BLaER1 (cell line): ENCODE measurements around the gene FOLR1.
"Not testable (repeated sequence)": the region's sequence is repeated elsewhere in the genome, so short reads cannot be mapped to it uniquely, and the experiment has no call there.

Experiments
- H3K27ac ChIP-seq: shearing (Covaris generic); formaldehyde crosslinking; 2 replicates; pipeline ENCODE4 v1.8.1; 2022
- H3K27me3 ChIP-seq: shearing (Covaris generic); formaldehyde crosslinking; 2 replicates; pipeline ENCODE4 v1.8.1; 2022
- H3K36me3 ChIP-seq: shearing (Covaris generic); formaldehyde crosslinking; 2 replicates; pipeline ENCODE4 v1.8.1; 2022
- H3K4me1 ChIP-seq: shearing (Covaris generic); formaldehyde crosslinking; 2 replicates; pipeline ENCODE4 v1.8.1; 2022
- H3K4me2 ChIP-seq: shearing (Covaris generic); formaldehyde crosslinking; 2 replicates; pipeline ENCODE4 v1.8.1; 2022
- H3K4me3 ChIP-seq: shearing (Covaris generic); formaldehyde crosslinking; 2 replicates; pipeline ENCODE4 v1.8.1; 2022
- H3K9ac ChIP-seq: shearing (Covaris generic); formaldehyde crosslinking; 2 replicates; pipeline ENCODE4 v1.8.1; 2022
- H3K9me3 ChIP-seq: shearing (Covaris generic); formaldehyde crosslinking; 2 replicates; pipeline ENCODE4 v1.8.1; 2022
- H4K20me1 ChIP-seq: shearing (Covaris generic); formaldehyde crosslinking; 2 replicates; pipeline ENCODE4 v1.8.1; 2022
- Cebpa-rat ChIP-seq: shearing (Covaris generic); IDR thresholded peaks from 2 replicates; pipeline ENCODE4 v1.8.1; 2022

Gene FOLR1

GRCh38 chr11:72162891-72163492, 28.9 kb upstream of the FOLR1 start:
- H3K4me3 ChIP-seq, result no peak overlapping the region
- H3K27ac ChIP-seq, result no peak overlapping the region
- H3K4me1 ChIP-seq, result no peaks in the 10 kb centered on the region
- no peaks in the 10 kb centered on the region for H4K20me1 ChIP-seq
- H3K9ac ChIP-seq, result no peak overlapping the region
- no peak for TF ChIP-seq Cebpa-rat
- H3K27me3 ChIP-seq, result no peaks in the 10 kb centered on the region
- H3K4me2 ChIP-seq, result no peak overlapping the region
- H3K36me3 ChIP-seq, result no peaks in the 10 kb centered on the region
- H3K9me3 ChIP-seq, result no peaks in the 10 kb centered on the region

GRCh38 chr11:72164187-72164586, 27.8 kb upstream of the FOLR1 start:
- H3K9me3 ChIP-seq, H3K4me3 ChIP-seq, H3K9ac ChIP-seq, H3K27ac ChIP-seq, H3K36me3 ChIP-seq, H4K20me1 ChIP-seq, H3K4me1 ChIP-seq, H3K27me3 ChIP-seq, H3K4me2 ChIP-seq: not testable (repeated sequence)

- not testable (repeated sequence) for H3K9me3 ChIP-seq, H3K27me3 ChIP-seq, H3K4me2 ChIP-seq, H3K4me3 ChIP-seq, H3K36me3 ChIP-seq, H3K27ac ChIP-seq, H3K4me1 ChIP-seq, H3K9ac ChIP-seq, H4K20me1 ChIP-seq
Observed at GRCh38 chr11:72169046-72169555, 22.8 kb upstream of the FOLR1 start.

- not testable (repeated sequence) for H3K4me1 ChIP-seq, H3K4me2 ChIP-seq, H3K4me3 ChIP-seq, H4K20me1 ChIP-seq, H3K27me3 ChIP-seq, H3K9me3 ChIP-seq, H3K36me3 ChIP-seq, H3K27ac ChIP-seq, H3K9ac ChIP-seq
Observed at GRCh38 chr11:72169754-72170153, 22.2 kb upstream of the FOLR1 start.

- not testable (repeated sequence) for H3K4me1 ChIP-seq, H3K4me2 ChIP-seq, H3K27ac ChIP-seq, H4K20me1 ChIP-seq, H3K27me3 ChIP-seq, H3K36me3 ChIP-seq, H3K4me3 ChIP-seq, H3K9me3 ChIP-seq, H3K9ac ChIP-seq
Observed at GRCh38 chr11:72172043-72172442, 19.9 kb upstream of the FOLR1 start.

DNA sequence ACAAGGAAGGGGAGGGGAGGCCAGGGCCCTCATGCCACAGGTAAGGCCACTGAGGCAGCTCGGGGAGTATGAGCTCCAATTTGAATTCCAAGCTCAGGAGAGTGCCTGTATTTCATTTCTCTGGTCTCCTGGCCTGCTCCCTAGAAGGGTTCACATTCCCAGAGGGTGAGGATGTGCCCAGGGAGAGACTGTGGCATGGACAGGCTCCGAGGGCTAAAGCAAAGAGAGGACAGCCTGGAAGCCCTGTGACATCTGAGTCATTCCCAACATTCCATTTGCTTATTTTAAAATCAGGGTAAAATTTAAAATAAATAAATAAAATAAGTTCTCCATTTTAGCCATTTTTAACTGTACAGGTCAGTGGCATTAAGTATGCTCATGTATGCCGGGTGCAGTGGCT, 18.6 kb upstream of the FOLR1 start:
- Histone ChIP-seq H3K9ac (no peak overlapping the region), H4K20me1 (no peaks in the 10 kb centered on the region), H3K27me3 (no peaks in the 10 kb centered on the region), H3K4me3 (no peak overlapping the region), H3K9me3 (no peaks in the 10 kb centered on the region), H3K36me3 (no peaks in the 10 kb centered on the region), H3K27ac (no peak overlapping the region), H3K4me2 (no peak overlapping the region), H3K4me1 (no peaks in the 10 kb centered on the region)
- TF ChIP-seq Cebpa-rat, result no peak

- Histone ChIP-seq H3K4me1 (no peaks in the 10 kb centered on the region), H4K20me1 (no peaks in the 10 kb centered on the region), H3K9me3 (no peaks in the 10 kb centered on the region), H3K4me2 (no peak overlapping the region), H3K4me3 (no peak overlapping the region), H3K36me3 (no peaks in the 10 kb centered on the region), H3K27me3 (no peaks in the 10 kb centered on the region), H3K27ac (no peak overlapping the region), H3K9ac (no peak overlapping the region)
- no peak for TF ChIP-seq Cebpa-rat
Observed at GRCh38 chr11:72174302-72175070, 17.5 kb upstream of the FOLR1 start.

- no peaks in the 10 kb centered on the region for H3K36me3 ChIP-seq
- H3K9ac ChIP-seq, result no peak overlapping the region
- H3K4me2 ChIP-seq, result no peak overlapping the region
- H3K4me1 ChIP-seq, result no peaks in the 10 kb centered on the region
- no peak for TF ChIP-seq Cebpa-rat
- H3K27ac ChIP-seq, result no peak overlapping the region
- no peaks in the 10 kb centered on the region for H3K27me3 ChIP-seq
- no peaks in the 10 kb centered on the region for H3K9me3 ChIP-seq
- no peak overlapping the region for H3K4me3 ChIP-seq
- H4K20me1 ChIP-seq, result no peaks in the 10 kb centered on the region
Observed at GRCh38 chr11:72177656-72178055, 14.3 kb upstream of the FOLR1 start.

GRCh38 chr11:72179049-72179803, 12.7 kb upstream of the FOLR1 start:
- Histone ChIP-seq H3K27ac (no peak overlapping the region), H3K4me3 (no peak overlapping the region), H3K4me2 (no peak overlapping the region), H3K9ac (no peak overlapping the region), H3K4me1 (no peaks in the 10 kb centered on the region), H3K9me3 (no peaks in the 10 kb centered on the region), H3K27me3 (no peaks in the 10 kb centered on the region), H3K36me3 (no peaks in the 10 kb centered on the region), H4K20me1 (no peaks in the 10 kb centered on the region)
- no peak for TF ChIP-seq Cebpa-rat

DNA sequence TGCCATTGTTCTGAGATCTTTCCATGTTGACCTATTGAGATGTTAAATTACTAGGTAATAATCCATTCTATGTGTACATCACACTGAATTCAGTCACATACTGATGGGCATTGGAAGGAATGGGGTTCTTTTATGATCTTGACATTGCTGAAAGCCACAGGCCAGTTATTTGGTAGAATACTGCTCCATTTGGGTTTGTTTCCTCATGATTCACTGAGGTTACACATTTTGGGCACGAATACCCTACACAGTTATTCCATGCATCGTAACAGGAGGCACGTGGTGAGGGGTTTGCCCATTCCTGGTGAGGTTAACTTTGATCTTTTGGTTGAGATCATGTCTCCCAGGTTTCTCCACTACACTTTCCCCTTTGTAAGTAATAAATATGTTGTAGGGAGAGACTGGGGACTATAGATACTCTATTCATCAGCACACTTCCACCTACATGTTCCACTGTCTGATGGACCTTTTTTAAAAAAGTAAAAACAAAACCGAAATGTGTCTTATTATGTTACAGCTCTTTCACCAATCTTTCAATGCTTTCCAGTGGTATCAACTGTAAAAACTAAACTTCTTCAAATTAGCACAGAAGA, 12.0 kb upstream of the FOLR1 start:
- Histone ChIP-seq H3K27ac (no peak overlapping the region), H3K4me2 (no peak overlapping the region), H3K4me1 (no peaks in the 10 kb centered on the region), H3K27me3 (no peaks in the 10 kb centered on the region), H3K9me3 (no peaks in the 10 kb centered on the region), H3K9ac (no peak overlapping the region), H3K4me3 (no peak overlapping the region), H4K20me1 (no peaks in the 10 kb centered on the region), H3K36me3 (no peaks in the 10 kb centered on the region)
- no peak for TF ChIP-seq Cebpa-rat

DNA sequence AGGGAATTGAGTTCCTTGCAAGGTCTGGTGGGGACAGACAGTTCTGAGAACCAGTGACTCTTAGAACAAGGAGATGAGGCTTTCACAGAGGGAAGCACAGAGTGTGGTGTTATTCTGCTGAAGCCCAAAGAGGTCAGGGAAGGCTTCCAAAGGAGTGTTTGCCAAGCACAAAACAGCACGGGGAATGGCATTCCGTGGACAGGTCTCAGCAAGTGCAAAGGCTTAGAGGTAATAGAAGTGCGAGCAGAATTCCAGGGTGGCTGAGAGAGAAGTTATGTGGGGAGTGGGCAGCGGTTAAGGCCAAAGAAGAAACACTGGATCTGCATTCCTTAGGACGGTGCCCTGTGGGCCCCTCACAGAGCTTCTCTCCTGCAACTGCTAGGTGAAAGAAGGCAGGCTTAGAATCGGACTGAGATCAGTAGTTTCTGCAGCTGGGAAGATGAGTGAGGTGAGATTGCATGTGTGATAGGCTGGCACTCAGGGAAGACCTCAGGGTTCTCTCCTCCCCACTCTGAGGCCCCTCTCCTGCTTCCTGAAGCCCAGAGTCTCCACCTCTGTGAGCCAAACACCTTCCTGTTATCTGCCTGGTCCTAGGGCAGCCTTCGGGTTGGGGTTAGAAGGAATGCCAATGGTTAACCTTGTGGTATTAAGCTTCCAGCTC, 10.9 kb upstream of the FOLR1 start:
- not testable (repeated sequence) for H3K27ac ChIP-seq, H4K20me1 ChIP-seq, H3K4me1 ChIP-seq

DNA sequence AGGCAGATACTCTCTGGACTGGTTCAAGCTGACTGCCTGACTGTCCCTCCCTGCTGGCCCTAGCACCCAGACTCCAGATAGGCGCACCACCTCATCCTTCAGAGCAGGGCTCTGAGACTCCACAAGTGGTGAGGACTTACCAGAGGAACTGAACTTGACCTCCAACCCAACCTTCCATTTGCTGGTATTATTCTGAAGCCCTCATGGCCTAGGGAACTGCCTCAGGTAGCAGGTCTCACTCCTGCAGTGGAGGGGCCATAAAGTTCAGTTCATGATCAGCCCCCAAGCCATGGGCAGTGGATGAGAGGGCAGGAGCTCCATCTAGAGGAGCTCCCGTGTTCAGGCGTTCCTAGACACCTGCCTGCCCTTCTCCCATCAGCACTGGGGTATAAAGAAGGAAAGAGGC, 10.4 kb upstream of the FOLR1 start:
- H3K4me2 ChIP-seq, H3K9me3 ChIP-seq, H4K20me1 ChIP-seq, H3K9ac ChIP-seq, H3K4me1 ChIP-seq, H3K36me3 ChIP-seq, H3K27ac ChIP-seq, H3K4me3 ChIP-seq, H3K27me3 ChIP-seq: not testable (repeated sequence)

More for the DNA sequence above, 10.9 kb upstream of the FOLR1 start:
- H3K9ac ChIP-seq, H3K9me3 ChIP-seq, H3K27me3 ChIP-seq, H3K36me3 ChIP-seq, H3K4me2 ChIP-seq, H3K4me3 ChIP-seq: not testable (repeated sequence)
